Stimulated activated CD4-positive, alpha-beta T cell treated with anti-CD3 and anti-CD28 coated beads, Interleukin-12 subunit alpha, Interleukin-12 subunit beta, amount 100 ng/mL, for 24 hours (primary cell): ENCODE results near the gene KCTD13.
A peak's percentile ranks its signal among the peaks of the same experiment; 100 is the strongest.
"Not testable (repeated sequence)": the region's sequence is repeated elsewhere in the genome, so short reads cannot be mapped to it uniquely, and the experiment has no call there.

Experiments used
- DNase-seq, 2 experiments: peaks; one replicate each; pipeline ENCODE4 v3.0.0-alpha.2; 2020; ENCODE audit warnings: low read depth in 2 of 2

KCTD13 gene

GRCh38 chr16:29906520-29907244 is 19.3 kb downstream of the KCTD13 start:
- no peak for DNase-seq

- DNase-seq: no peak
Measured at GRCh38 chr16:29905668-29906067, 20.4 kb downstream of the KCTD13 start.

GRCh38 chr16:29904947-29905346 is 21.1 kb downstream of the KCTD13 start:
- DNase-seq: no peak

- DNase-seq: no peak
Measured at GRCh38 chr16:29903590-29903989, 22.4 kb downstream of the KCTD13 start.

GRCh38 chr16:29901607-29901945 is 24.4 kb downstream of the KCTD13 start:
- no peak for DNase-seq

- no peak for DNase-seq
Measured at GRCh38 chr16:29900888-29901606, 25.0 kb downstream of the KCTD13 start.

GRCh38 chr16:29900102-29900887 is 25.7 kb downstream of the KCTD13 start, which contains the start of gene ASPHD1:
Gene ASPHD1, plus strand, starts transcription at chr16:29900488. Its CDS starts 484 bp downstream, at chr16:29900972.
- DNase-seq: peak; percentile 29 to 51

GRCh38 chr16:29899516-29900101 is 26.4 kb downstream of the KCTD13 start, which contains the start of gene SEZ6L2:
Gene SEZ6L2, minus strand, starts transcription at chr16:29899550. Its CDS starts 531 bp downstream, at chr16:29899019.
- peak; percentile 39 to 70 for DNase-seq

GRCh38 chr16:29898804-29899515 is 27.1 kb downstream of the KCTD13 start:
- DNase-seq: no peak

GRCh38 chr16:29898135-29898803 is 27.8 kb downstream of the KCTD13 start:
- DNase-seq: no peak

- DNase-seq: no peak
Measured at GRCh38 chr16:29897333-29897732, 28.7 kb downstream of the KCTD13 start.

GRCh38 chr16:29896841-29897240 is 29.2 kb downstream of the KCTD13 start:
- DNase-seq: no peak

- DNase-seq: no peak
Measured at GRCh38 chr16:29894352-29894751, 31.7 kb downstream of the KCTD13 start.

GRCh38 chr16:29893553-29893952 is 32.5 kb downstream of the KCTD13 start:
- DNase-seq: no peak

GRCh38 chr16:29892458-29892813 is 33.6 kb downstream of the KCTD13 start:
- no peak for DNase-seq

GRCh38 chr16:29891525-29892457 is 34.2 kb downstream of the KCTD13 start:
- DNase-seq: no peak

- DNase-seq: not testable (repeated sequence)
Measured at GRCh38 chr16:29889372-29889771, 36.7 kb downstream of the KCTD13 start.

- no peak for DNase-seq
Measured at GRCh38 chr16:29883987-29884386, 42.0 kb downstream of the KCTD13 start.

- DNase-seq: no peak
Measured at GRCh38 chr16:29881050-29881449, 45.0 kb downstream of the KCTD13 start.

GRCh38 chr16:29878172-29878571 is 47.9 kb downstream of the KCTD13 start:
- DNase-seq: no peak
